GM23338 (cell line): ENCODE results near the gene PRKCQ. TPM values are rescaled to one million over a fixed set of nuclear protein-coding genes. Genes with fewer than 3 reads are reported as not detected.
A peak's percentile ranks its signal among the peaks of the same experiment; 100 is the strongest.

Source experiments
- ATAC-seq: fragments of 200-7000 bp; cut with Tn5 transposase; 3 replicates; pipeline ENCODE4 v1.9.1; 2020
- DNase-seq: peaks from one replicate; pipeline ENCODE4 v3.0.0-alpha.2; 2015; ENCODE audit warnings: low spot score
- H2AFZ ChIP-seq: fragments of 200-600 bp; sonication (generic); 2 replicates; pipeline ENCODE4 v1.8.0; 2016; ENCODE audit warnings: antibody characterized with exemption, mild to moderate bottlenecking, moderate library complexity
- H3F3A ChIP-seq: fragments of 200-600 bp; sonication (generic); replicated peaks from 2 replicates; pipeline ENCODE4 v1.8.0; 2017; ENCODE audit warnings: antibody characterized with exemption, mixed run types, low read depth
- H3K27ac ChIP-seq: fragments of 200-600 bp; sonication (generic); 2 replicates; pipeline ENCODE4 v1.6.1; 2016; ENCODE audit warnings: low read depth
- H3K27me3 ChIP-seq: fragments of 200-600 bp; sonication (generic); 2 replicates; pipeline ENCODE4 v1.8.0; 2016; ENCODE audit warnings: mild to moderate bottlenecking, mixed run types, moderate library complexity; ENCODE audit not compliant: insufficient read depth
- H3K36me3 ChIP-seq: fragments of 200-600 bp; sonication (generic); 2 replicates; pipeline ENCODE4 v1.8.0; 2016; ENCODE audit warnings: mild to moderate bottlenecking; ENCODE audit not compliant: insufficient read depth
- H3K4me1 ChIP-seq: fragments of 200-600 bp; sonication (generic); 2 replicates; pipeline ENCODE4 v1.8.0; 2016; ENCODE audit warnings: mild to moderate bottlenecking, moderate library complexity; ENCODE audit not compliant: insufficient read depth
- H3K4me2 ChIP-seq: fragments of 200-600 bp; sonication (generic); 2 replicates; pipeline ENCODE4 v1.7.1; 2017; ENCODE audit warnings: mixed run types
- H3K4me3 ChIP-seq: fragments of 200-600 bp; sonication (generic); 2 replicates; pipeline ENCODE4 v1.6.1; 2016; ENCODE audit warnings: mixed run types
- H3K79me2 ChIP-seq: fragments of 200-600 bp; sonication (generic); replicated peaks from 2 replicates; pipeline ENCODE4 v1.8.0; 2017; ENCODE audit warnings: mild to moderate bottlenecking; ENCODE audit not compliant: insufficient read depth
- H3K9me2 ChIP-seq: fragments of 200-600 bp; sonication (generic); 2 replicates; pipeline ENCODE4 v1.8.0; 2017; ENCODE audit not compliant: insufficient read depth
- H4K20me1 ChIP-seq: fragments of 200-600 bp; sonication (generic); replicated peaks from 2 replicates; pipeline ENCODE4 v1.8.0; 2017; ENCODE audit warnings: mild to moderate bottlenecking; ENCODE audit not compliant: insufficient read depth
- H3K27ac Mint-ChIP-seq: 2 replicates; pipeline ENCODE4 v1.8.0; 2020; ENCODE audit warnings: inconsistent platforms, mild to moderate bottlenecking, moderate library complexity, mixed read lengths
- H3K27me3 Mint-ChIP-seq: 3 replicates; pipeline ENCODE4 v1.8.0; 2022; ENCODE audit warnings: low read depth, mild to moderate bottlenecking, moderate library complexity, mixed read lengths, inconsistent platforms; ENCODE audit not compliant: insufficient read depth, poor library complexity
- H3K36me3 Mint-ChIP-seq: 3 replicates; pipeline ENCODE4 v1.8.0; 2021; ENCODE audit warnings: low read depth, mild to moderate bottlenecking, inconsistent platforms, moderate library complexity, mixed read lengths
- H3K4me1 Mint-ChIP-seq: 3 replicates; pipeline ENCODE4 v1.8.0; 2020; ENCODE audit warnings: mild to moderate bottlenecking, inconsistent platforms, mixed read lengths
- H3K4me3 Mint-ChIP-seq: 3 replicates; pipeline ENCODE4 v1.8.0; 2021; ENCODE audit warnings: moderate library complexity, mild to moderate bottlenecking, inconsistent platforms, mixed read lengths
- H3K9me3 Mint-ChIP-seq: 3 replicates; pipeline ENCODE4 v1.8.0; 2020; ENCODE audit warnings: moderate library complexity, mild to moderate bottlenecking, inconsistent platforms, mixed read lengths
- CREB1 ChIP-seq: fragments of 250-450 bp; sonication (Bioruptor Pico); IDR thresholded peaks from 2 replicates; pipeline ENCODE4 v1.5.0; 2020; ENCODE audit warnings: low read depth, mild to moderate bottlenecking, moderate library complexity
- EZH2 ChIP-seq: fragments of 200-600 bp; sonication (generic); IDR thresholded peaks from one replicate; pipeline ENCODE4 v1.8.0; 2017; ENCODE audit warnings: antibody characterized with exemption, mild to moderate bottlenecking, low read depth; ENCODE audit not compliant: unreplicated experiment
- EZH2phosphoT487 ChIP-seq: fragments of 200-600 bp; sonication (generic); IDR thresholded peaks from one replicate; pipeline ENCODE4 v1.8.1; 2018; ENCODE audit warnings: antibody characterized with exemption; ENCODE audit not compliant: unreplicated experiment
- JUNB ChIP-seq: IDR thresholded peaks from one replicate; pipeline ENCODE4 v1.6.1; 2016; ENCODE audit warnings: antibody characterized with exemption; ENCODE audit not compliant: unreplicated experiment
- NANOG ChIP-seq: IDR thresholded peaks from 2 replicates; pipeline ENCODE4 v1.6.1; 2016; ENCODE audit warnings: antibody characterized with exemption, borderline replicate concordance
- POLR2AphosphoS5 ChIP-seq: IDR thresholded peaks from 2 replicates; pipeline ENCODE4 v1.6.1; 2016; ENCODE audit warnings: antibody characterized with exemption, low read depth
- STAT1 ChIP-seq: IDR thresholded peaks from one replicate; pipeline ENCODE4 v1.6.1; 2016; ENCODE audit warnings: antibody characterized with exemption; ENCODE audit not compliant: unreplicated experiment
- ZNF114 ChIP-seq: fragments of 250-450 bp; sonication (Bioruptor Pico); IDR thresholded peaks from 2 replicates; pipeline ENCODE4 v1.5.0; 2020; ENCODE audit warnings: mild to moderate bottlenecking, moderate library complexity
- ZNF331 ChIP-seq: fragments of 250-450 bp; sonication (Bioruptor Pico); IDR thresholded peaks from 2 replicates; pipeline ENCODE4 v1.5.0; 2020; ENCODE audit warnings: low read depth, mild to moderate bottlenecking, moderate library complexity
- polyA plus RNA-seq: library from polyadenylated mRNA; unstranded; fragments of >200 nt; fragmentation: Nextera tagmentation; extraction: Ambion mirVana; gene quantifications from 2 replicates; pipeline ENCODE4 v1.2.1, GENCODE V29; 2016
- total RNA-seq: library from RNA; depleted of rRNA; stranded (reverse); fragments of >200 nt; shearing (Covaris generic); gene quantifications from 2 replicates; pipeline ENCODE4 v1.2.3, GENCODE V29; 2014
- TF ChIP-seq, protein P1 (sequence below): IDR thresholded peaks from 2 replicates; pipeline ENCODE4 v1.6.1; 2016; ENCODE audit warnings: antibody characterized with exemption
- TF ChIP-seq, protein P2 (sequence below), 2 experiments: fragments of 200-600 bp in 1 of 2; sonication (generic) in 1 of 2; conservative IDR thresholded peaks; 2 replicates each; pipeline versions ENCODE4 v1.5.1 to v1.6.1; 2016 to 2017; ENCODE audit warnings: antibody characterized with exemption in 2 of 2, low read depth in 2 of 2, mild to moderate bottlenecking in 2 of 2, moderate library complexity in 1 of 2
- TF ChIP-seq, protein P3 (sequence below): fragments of 250-450 bp; sonication (Bioruptor Pico); IDR thresholded peaks from 2 replicates; pipeline ENCODE4 v1.5.0; 2020; ENCODE audit warnings: mild to moderate bottlenecking, moderate library complexity

The PRKCQ gene
- total and polyA plus RNA-seq, 2 experiments from 2014 or later: 12.6 to 28.5 TPM

DNA sequence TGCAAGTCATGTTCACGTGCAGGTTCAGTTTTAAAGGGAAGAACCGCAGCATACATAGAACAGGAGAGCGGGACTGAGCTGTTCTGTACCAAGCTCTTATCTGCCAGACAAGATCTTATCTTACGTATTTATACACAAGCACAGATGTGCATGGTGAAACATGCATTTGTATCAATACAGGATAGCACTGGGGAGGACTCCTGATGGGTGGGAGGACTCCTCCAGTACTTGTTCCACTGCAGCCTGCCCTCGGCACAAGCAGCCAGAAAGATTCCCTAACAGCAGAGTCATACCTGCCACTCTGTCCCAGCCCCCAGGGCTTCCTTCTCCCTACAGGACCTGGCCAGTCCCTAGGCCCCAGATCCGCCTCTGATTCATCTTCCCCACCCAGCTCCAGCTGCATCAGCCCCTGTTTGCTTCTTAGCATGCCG lies 13.2 kb upstream of the PRKCQ start:
- H3K79me2 ChIP-seq: no peaks in the 10 kb centered on the region
- no peak for DNase-seq

DNA sequence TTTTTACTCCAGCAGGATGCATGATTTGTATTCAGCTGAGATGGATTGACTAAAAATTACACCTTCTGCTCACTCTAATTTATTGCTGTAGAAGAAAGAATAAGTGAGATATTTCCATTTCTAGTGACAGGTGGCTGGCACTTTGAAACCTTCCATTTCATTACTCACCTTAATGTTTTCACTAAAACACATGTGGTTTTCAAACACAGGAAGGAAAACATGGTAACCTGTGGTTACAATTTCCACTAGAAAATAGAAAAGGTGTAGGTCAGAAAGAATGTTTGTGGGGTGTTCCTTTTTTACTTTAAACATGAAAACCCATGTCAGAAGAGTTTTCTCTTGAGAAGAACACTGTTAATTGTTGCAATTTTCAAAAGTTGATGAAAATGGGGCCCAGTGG lies 12.0 kb upstream of the PRKCQ start:
- Histone ChIP-seq H3K4me2 (no peak overlapping the region), H3K27me3 (no peaks in the 10 kb centered on the region), H3K9me2 (no peaks in the 10 kb centered on the region), H3K36me3 (peaks cover 2% of the 10 kb centered on the region; the same call in 1 of the 2 replicates), H3F3A (no peaks in the 10 kb centered on the region), H2AFZ (no peak overlapping the region), H4K20me1 (no peaks in the 10 kb centered on the region), H3K4me3 (no peak overlapping the region), H3K79me2 (no peaks in the 10 kb centered on the region), H3K4me1 (no peaks in the 10 kb centered on the region; the same call in 1 of the 2 replicates), H3K27ac (no peak overlapping the region; the same call in 1 of the 2 replicates)
- Mint-ChIP-seq H3K36me3 (peaks cover 13% of the 10 kb centered on the region; the same call in 2 of the 3 replicates), H3K27me3 (no peaks in the 10 kb centered on the region), H3K4me3 (no peak overlapping the region), H3K9me3 (no peaks in the 10 kb centered on the region), H3K27ac (no peak overlapping the region), H3K4me1 (peaks cover 13% of the 10 kb centered on the region)
- ATAC-seq: no peak
- no peak for DNase-seq
- TF ChIP-seq JUNB (no peak), EZH2 (no peak), POLR2AphosphoS5 (no peak)
- TF ChIP-seq, protein P1, sequence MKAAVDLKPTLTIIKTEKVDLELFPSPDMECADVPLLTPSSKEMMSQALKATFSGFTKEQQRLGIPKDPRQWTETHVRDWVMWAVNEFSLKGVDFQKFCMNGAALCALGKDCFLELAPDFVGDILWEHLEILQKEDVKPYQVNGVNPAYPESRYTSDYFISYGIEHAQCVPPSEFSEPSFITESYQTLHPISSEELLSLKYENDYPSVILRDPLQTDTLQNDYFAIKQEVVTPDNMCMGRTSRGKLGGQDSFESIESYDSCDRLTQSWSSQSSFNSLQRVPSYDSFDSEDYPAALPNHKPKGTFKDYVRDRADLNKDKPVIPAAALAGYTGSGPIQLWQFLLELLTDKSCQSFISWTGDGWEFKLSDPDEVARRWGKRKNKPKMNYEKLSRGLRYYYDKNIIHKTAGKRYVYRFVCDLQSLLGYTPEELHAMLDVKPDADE: no peak
- TF ChIP-seq, protein P2, sequence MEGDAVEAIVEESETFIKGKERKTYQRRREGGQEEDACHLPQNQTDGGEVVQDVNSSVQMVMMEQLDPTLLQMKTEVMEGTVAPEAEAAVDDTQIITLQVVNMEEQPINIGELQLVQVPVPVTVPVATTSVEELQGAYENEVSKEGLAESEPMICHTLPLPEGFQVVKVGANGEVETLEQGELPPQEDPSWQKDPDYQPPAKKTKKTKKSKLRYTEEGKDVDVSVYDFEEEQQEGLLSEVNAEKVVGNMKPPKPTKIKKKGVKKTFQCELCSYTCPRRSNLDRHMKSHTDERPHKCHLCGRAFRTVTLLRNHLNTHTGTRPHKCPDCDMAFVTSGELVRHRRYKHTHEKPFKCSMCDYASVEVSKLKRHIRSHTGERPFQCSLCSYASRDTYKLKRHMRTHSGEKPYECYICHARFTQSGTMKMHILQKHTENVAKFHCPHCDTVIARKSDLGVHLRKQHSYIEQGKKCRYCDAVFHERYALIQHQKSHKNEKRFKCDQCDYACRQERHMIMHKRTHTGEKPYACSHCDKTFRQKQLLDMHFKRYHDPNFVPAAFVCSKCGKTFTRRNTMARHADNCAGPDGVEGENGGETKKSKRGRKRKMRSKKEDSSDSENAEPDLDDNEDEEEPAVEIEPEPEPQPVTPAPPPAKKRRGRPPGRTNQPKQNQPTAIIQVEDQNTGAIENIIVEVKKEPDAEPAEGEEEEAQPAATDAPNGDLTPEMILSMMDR (conservative IDR thresholded peaks at IDR 0.05; ENCODE audit: low read depth in 2 of 2): no peak
- TF ChIP-seq, protein P3, sequence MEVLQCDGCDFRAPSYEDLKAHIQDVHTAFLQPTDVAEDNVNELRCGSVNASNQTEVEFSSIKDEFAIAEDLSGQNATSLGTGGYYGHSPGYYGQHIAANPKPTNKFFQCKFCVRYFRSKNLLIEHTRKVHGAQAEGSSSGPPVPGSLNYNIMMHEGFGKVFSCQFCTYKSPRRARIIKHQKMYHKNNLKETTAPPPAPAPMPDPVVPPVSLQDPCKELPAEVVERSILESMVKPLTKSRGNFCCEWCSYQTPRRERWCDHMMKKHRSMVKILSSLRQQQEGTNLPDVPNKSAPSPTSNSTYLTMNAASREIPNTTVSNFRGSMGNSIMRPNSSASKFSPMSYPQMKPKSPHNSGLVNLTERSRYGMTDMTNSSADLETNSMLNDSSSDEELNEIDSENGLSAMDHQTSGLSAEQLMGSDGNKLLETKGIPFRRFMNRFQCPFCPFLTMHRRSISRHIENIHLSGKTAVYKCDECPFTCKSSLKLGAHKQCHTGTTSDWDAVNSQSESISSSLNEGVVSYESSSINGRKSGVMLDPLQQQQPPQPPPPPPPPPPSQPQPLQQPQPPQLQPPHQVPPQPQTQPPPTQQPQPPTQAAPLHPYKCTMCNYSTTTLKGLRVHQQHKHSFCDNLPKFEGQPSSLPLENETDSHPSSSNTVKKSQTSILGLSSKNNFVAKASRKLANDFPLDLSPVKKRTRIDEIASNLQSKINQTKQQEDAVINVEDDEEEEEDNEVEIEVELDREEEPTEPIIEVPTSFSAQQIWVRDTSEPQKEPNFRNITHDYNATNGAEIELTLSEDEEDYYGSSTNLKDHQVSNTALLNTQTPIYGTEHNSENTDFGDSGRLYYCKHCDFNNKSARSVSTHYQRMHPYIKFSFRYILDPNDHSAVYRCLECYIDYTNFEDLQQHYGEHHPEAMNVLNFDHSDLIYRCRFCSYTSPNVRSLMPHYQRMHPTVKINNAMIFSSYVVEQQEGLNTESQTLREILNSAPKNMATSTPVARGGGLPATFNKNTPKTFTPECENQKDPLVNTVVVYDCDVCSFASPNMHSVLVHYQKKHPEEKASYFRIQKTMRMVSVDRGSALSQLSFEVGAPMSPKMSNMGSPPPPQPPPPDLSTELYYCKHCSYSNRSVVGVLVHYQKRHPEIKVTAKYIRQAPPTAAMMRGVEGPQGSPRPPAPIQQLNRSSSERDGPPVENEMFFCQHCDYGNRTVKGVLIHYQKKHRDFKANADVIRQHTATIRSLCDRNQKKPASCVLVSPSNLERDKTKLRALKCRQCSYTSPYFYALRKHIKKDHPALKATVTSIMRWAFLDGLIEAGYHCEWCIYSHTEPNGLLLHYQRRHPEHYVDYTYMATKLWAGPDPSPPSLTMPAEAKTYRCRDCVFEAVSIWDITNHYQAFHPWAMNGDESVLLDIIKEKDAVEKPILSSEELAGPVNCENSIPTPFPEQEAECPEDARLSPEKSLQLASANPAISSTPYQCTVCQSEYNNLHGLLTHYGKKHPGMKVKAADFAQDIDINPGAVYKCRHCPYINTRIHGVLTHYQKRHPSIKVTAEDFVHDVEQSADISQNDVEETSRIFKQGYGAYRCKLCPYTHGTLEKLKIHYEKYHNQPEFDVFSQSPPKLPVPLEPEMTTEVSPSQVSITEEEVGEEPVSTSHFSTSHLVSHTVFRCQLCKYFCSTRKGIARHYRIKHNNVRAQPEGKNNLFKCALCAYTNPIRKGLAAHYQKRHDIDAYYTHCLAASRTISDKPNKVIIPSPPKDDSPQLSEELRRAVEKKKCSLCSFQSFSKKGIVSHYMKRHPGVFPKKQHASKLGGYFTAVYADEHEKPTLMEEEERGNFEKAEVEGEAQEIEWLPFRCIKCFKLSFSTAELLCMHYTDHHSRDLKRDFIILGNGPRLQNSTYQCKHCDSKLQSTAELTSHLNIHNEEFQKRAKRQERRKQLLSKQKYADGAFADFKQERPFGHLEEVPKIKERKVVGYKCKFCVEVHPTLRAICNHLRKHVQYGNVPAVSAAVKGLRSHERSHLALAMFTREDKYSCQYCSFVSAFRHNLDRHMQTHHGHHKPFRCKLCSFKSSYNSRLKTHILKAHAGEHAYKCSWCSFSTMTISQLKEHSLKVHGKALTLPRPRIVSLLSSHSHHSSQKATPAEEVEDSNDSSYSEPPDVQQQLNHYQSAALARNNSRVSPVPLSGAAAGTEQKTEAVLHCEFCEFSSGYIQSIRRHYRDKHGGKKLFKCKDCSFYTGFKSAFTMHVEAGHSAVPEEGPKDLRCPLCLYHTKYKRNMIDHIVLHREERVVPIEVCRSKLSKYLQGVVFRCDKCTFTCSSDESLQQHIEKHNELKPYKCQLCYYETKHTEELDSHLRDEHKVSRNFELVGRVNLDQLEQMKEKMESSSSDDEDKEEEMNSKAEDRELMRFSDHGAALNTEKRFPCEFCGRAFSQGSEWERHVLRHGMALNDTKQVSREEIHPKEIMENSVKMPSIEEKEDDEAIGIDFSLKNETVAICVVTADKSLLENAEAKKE: no peak

More for the DNA sequence above, 13.2 kb upstream of the PRKCQ start:
- H3K4me1 Mint-ChIP-seq: peaks cover 13% of the 10 kb centered on the region
- ATAC-seq: peak; percentile 51
- no peaks in the 10 kb centered on the region for H3K27me3 ChIP-seq
- H3K9me2 ChIP-seq: no peaks in the 10 kb centered on the region
- H3K4me2 ChIP-seq: no peak overlapping the region
- no peaks in the 10 kb centered on the region for H3K9me3 Mint-ChIP-seq
- H3F3A ChIP-seq: no peaks in the 10 kb centered on the region
- TF ChIP-seq STAT1 (no peak), ZNF331 (no peak), ZNF114 (CRISPR knock-in tag) (no peak), EZH2phosphoT487 (no peak), POLR2AphosphoS5 (no peak), JUNB (no peak), NANOG (no peak), CREB1 (CRISPR knock-in tag) (no peak)
- TF ChIP-seq, protein P2 (conservative IDR thresholded peaks at IDR 0.05; ENCODE audit: low read depth in 2 of 2): no peak
- H3K27ac ChIP-seq: no peak overlapping the region
- no peak overlapping the region for H2AFZ ChIP-seq
- H3K27me3 Mint-ChIP-seq: no peaks in the 10 kb centered on the region
- H3K36me3 ChIP-seq: no peaks in the 10 kb centered on the region
- H3K27ac Mint-ChIP-seq: no peak overlapping the region
- no peak overlapping the region for H3K4me3 Mint-ChIP-seq
- no peaks in the 10 kb centered on the region for H4K20me1 ChIP-seq
- H3K4me1 ChIP-seq: no peaks in the 10 kb centered on the region; the same call in 1 of the 2 replicates
- H3K4me3 ChIP-seq: no peak overlapping the region
- H3K36me3 Mint-ChIP-seq: peaks cover 13% of the 10 kb centered on the region; the same call in 2 of the 3 replicates
